GM12878 (cell line): Measurements from ENCODE around the gene VSTM1. TPM values are rescaled to one million over a fixed set of nuclear protein-coding genes. Genes with fewer than 3 reads are reported as not detected.

Source experiments
- ATAC-seq: fragments of 200-7000 bp; cut with Tn5 transposase; 3 replicates; pipeline ENCODE4 v1.9.1; 2020; ENCODE audit warnings: mild to moderate bottlenecking, moderate library complexity
- BruUV-seq: library from RNA; stranded (reverse); fragments of 400-500 nt; replicated peaks from 2 replicates; lab custom pipeline; 2021; lab: Mats Ljungman, UMichigan
- CTCF ChIA-PET: fragments of 300-600 bp; sonication (Branson Sonifier 250); formaldehyde crosslinking; extraction: SDS; loops from one replicate; lab custom pipeline; 2021; ENCODE audit warnings: inconsistent platforms; lab: Yijun Ruan, JAX
- POLR2A ChIA-PET: fragments of 350-600 bp; formaldehyde crosslinking; extraction: SDS; loops from one replicate; lab custom pipeline; 2021; ENCODE audit warnings: inconsistent platforms; lab: Charles Lee
- RAD21 ChIA-PET: fragments of 300-600 bp; sonication (Branson Sonifier 250); formaldehyde crosslinking; loops from one replicate; lab custom pipeline; 2023; ENCODE audit warnings: antibody characterized with exemption; ENCODE audit not compliant: unreplicated experiment; lab: Charles Lee
- SMC1A ChIA-PET: fragments of 300-600 bp; sonication (Branson Sonifier 250); formaldehyde crosslinking; loops from one replicate; lab custom pipeline; 2023; ENCODE audit not compliant: unreplicated experiment, uncharacterized antibody; lab: Charles Lee
- DNase-seq: peaks from one replicate; pipeline ENCODE4 v3.0.0-alpha.2; 2011; ENCODE audit warnings: low read depth, low spot score
- FAIRE-seq: peaks from 3 replicates; lab custom pipeline; 2011; peaks lifted over from hg19 to GRCh38; lab: Jason Lieb, UNC
- H2AFZ ChIP-seq: 2 replicates; pipeline ENCODE4 v1.6.0; 2011; ENCODE audit warnings: low read depth, low read length, control low read depth; ENCODE audit not compliant: control insufficient read depth
- H3K27ac ChIP-seq: 2 replicates; pipeline ENCODE4 v1.5.1; 2011; ENCODE audit warnings: control low read depth; ENCODE audit not compliant: control insufficient read depth, insufficient read depth
- H3K27me3 ChIP-seq, 2 experiments: replicated peaks in 1 of 2; 2 replicates each; pipeline versions ENCODE4 v1.6.0 to v1.6.1; 2011; ENCODE audit warnings: low read length in 1 of 2; ENCODE audit not compliant: control insufficient read depth in 2 of 2, insufficient read depth in 2 of 2
- H3K36me3 ChIP-seq, 2 experiments: 2 replicates each; pipeline ENCODE4 v1.5.1; 2011; ENCODE audit warnings: low read length in 1 of 2; ENCODE audit not compliant: control insufficient read depth in 2 of 2, insufficient read depth in 2 of 2
- H3K4me1 ChIP-seq: 2 replicates; pipeline ENCODE4 v1.6.1; 2011; ENCODE audit warnings: mild to moderate bottlenecking, low read length, moderate library complexity, mixed read lengths; ENCODE audit not compliant: control insufficient read depth, insufficient read depth
- H3K4me2 ChIP-seq: 2 replicates; pipeline ENCODE4 v1.6.0; 2011; ENCODE audit warnings: control low read depth; ENCODE audit not compliant: control insufficient read depth, insufficient read depth
- H3K4me3 ChIP-seq: fragments of 200-600 bp; sonication (generic); 2 replicates; pipeline ENCODE4 v1.5.1; 2016
- H3K79me2 ChIP-seq: 2 replicates; pipeline ENCODE4 v1.6.0; 2011; ENCODE audit warnings: low read length; ENCODE audit not compliant: control insufficient read depth, insufficient read depth
- H3K9ac ChIP-seq: 2 replicates; pipeline ENCODE4 v1.8.0; 2011; ENCODE audit warnings: low read length, control low read depth, mixed read lengths; ENCODE audit not compliant: control insufficient read depth, insufficient read depth
- H3K9me3 ChIP-seq: replicated peaks from 3 replicates; pipeline ENCODE4 v1.5.1; 2011; ENCODE audit warnings: mild to moderate bottlenecking, low read length; ENCODE audit not compliant: control insufficient read depth, insufficient read depth
- H4K20me1 ChIP-seq: 2 replicates; pipeline ENCODE4 v1.6.0; 2011; ENCODE audit not compliant: control insufficient read depth, insufficient read depth
- ATF7 ChIP-seq: fragments of 450-650 bp; IDR thresholded peaks from 2 replicates; pipeline ENCODE4 v1.6.1; 2016; ENCODE audit warnings: low read depth, mild to moderate bottlenecking
- BHLHE40 ChIP-seq, 2 experiments: fragments of 450-650 bp in 1 of 2; IDR thresholded peaks; 2 replicates each; pipeline ENCODE4 v1.6.1; 2011 to 2017; ENCODE audit warnings: low read depth in 2 of 2, borderline replicate concordance in 1 of 2, improper control_type of control experiment in 1 of 2, low read length in 1 of 2, mild to moderate bottlenecking in 1 of 2
- CTCF ChIP-seq, 3 experiments: IDR thresholded peaks in 2 of 3; conservative IDR thresholded peaks in 1 of 3; 2 replicates each; pipeline ENCODE4 v1.5.1; 2011; ENCODE audit warnings: low read depth in 3 of 3, low read length in 3 of 3, mild to moderate bottlenecking in 3 of 3, control low read depth in 2 of 3, moderate library complexity in 2 of 3, inconsistent platforms in 1 of 3, mixed read lengths in 1 of 3; ENCODE audit not compliant: control insufficient read depth in 2 of 3, insufficient read depth in 1 of 3; ENCODE audit errors: extremely low read depth in 1 of 3
- CUX1 ChIP-seq: IDR thresholded peaks from 2 replicates; pipeline ENCODE4 v1.6.1; 2012; ENCODE audit warnings: improper control_type of control experiment, low read depth, low read length; ENCODE audit not compliant: insufficient replicate concordance
- FOXM1 ChIP-seq: IDR thresholded peaks from 2 replicates; pipeline ENCODE4 v1.6.1; 2012; ENCODE audit warnings: low read depth, mild to moderate bottlenecking, inconsistent platforms, low read length, moderate library complexity
- GABPA ChIP-seq: IDR thresholded peaks from 2 replicates; pipeline ENCODE4 v1.6.1; 2014; ENCODE audit warnings: antibody characterized with exemption, low read depth, mild to moderate bottlenecking, inconsistent platforms
- MAX ChIP-seq: IDR thresholded peaks from 2 replicates; pipeline ENCODE4 v1.6.1; 2012; ENCODE audit warnings: low read depth, low read length, improper control_type of control experiment
- PBX3 ChIP-seq: IDR thresholded peaks from 2 replicates; pipeline ENCODE4 v1.6.1; 2011; ENCODE audit warnings: mild to moderate bottlenecking, low read depth, low read length, moderate library complexity; ENCODE audit not compliant: insufficient replicate concordance
- RUNX3 ChIP-seq: IDR thresholded peaks from 2 replicates; pipeline ENCODE4 v1.6.1; 2012; ENCODE audit warnings: low read length, inconsistent platforms
- TAF1 ChIP-seq: IDR thresholded peaks from 2 replicates; pipeline ENCODE4 v1.6.1; 2011; ENCODE audit warnings: mild to moderate bottlenecking, low read depth, low read length, borderline replicate concordance
- WGBS: methylation state at CpG from one replicate; pipeline ENCODE4 v1.1.6; 2016; ENCODE audit warnings: low lambda C conversion rate; ENCODE audit not compliant: insufficient replicate concordance, insufficient coverage; ENCODE audit errors: missing lambda C conversion rate; 5-methylcytosine and 5-hydroxymethylcytosine counted together
- in situ Hi-C: fragments of 300-500 bp; cut with MboI; formaldehyde crosslinking; loops from 9 replicates; pipeline ENCODE4 v1.14.3; 2018; ENCODE audit warnings: mixed read lengths
- intact Hi-C: fragments of 100-400 bp; cut with micrococcal nuclease; formaldehyde crosslinking; loops from one replicate; pipeline ENCODE4 v1.14.2; 2022; ENCODE audit not compliant: unreplicated experiment
- polyA plus RNA-seq, 11 experiments: library from polyadenylated mRNA; depleted of rRNA in 4 of 11; unstranded in 6 of 11; stranded (reverse) in 5 of 11; fragments of >200 nt; fragmentation: Nextera tagmentation in 4 of 11; fragmentation: Illumina TruSeq in 1 of 11; extraction: Ambion mirVana in 4 of 11; extraction: Trizol in 1 of 11; gene quantifications; 1 replicate in 1 of 11; 2 replicates in 10 of 11; pipeline versions ENCODE4 v1.2.1 to v1.2.3, GENCODE V29; 2011 to 2016; ENCODE audit warnings: inconsistent platforms in 2 of 11, missing spikeins in 2 of 11, low read depth in 1 of 11
- total RNA-seq, 4 experiments: library from RNA; depleted of rRNA in 3 of 4; stranded (reverse); fragments of >200 nt in 3 of 4; fragmentation: Illumina TruSeq in 1 of 4; extraction: Trizol in 1 of 4; gene quantifications; 2 replicates each; pipeline versions ENCODE4 v1.2.1 to v1.2.3, GENCODE V29; 2013 to 2021

The VSTM1 gene
- total and polyA plus RNA-seq, 10 of the 15 experiments (the other 5 are each of a cell fraction or from before 2014, with no cell fraction given): not detected

- DNase-seq: no peak
- intact Hi-C loops (no loop called here), in situ Hi-C loops (no loop called here)
- 18% methylated on average over 7 of the region's 7 CpGs for WGBS
- POLR2A ChIA-PET: no interaction called here
- no TSS peak for BruUV-seq
- H3K4me2 ChIP-seq: no peak overlapping the region
- RAD21 ChIA-PET: no interaction called here
- SMC1A ChIA-PET: no interaction called here
- CTCF ChIA-PET: no interaction called here
- no peaks in the 10 kb centered on the region for H4K20me1 ChIP-seq
- H3K4me1 ChIP-seq: no peaks in the 10 kb centered on the region
- H2AFZ ChIP-seq: no peak overlapping the region
- no peak for TF ChIP-seq ATF7
- no peak for TF ChIP-seq GABPA
- no peak for TF ChIP-seq CUX1
- TF ChIP-seq BHLHE40 (IDR thresholded peaks at IDR 0.05; ENCODE audit: borderline replicate concordance in 1 of 2, low read depth in 2 of 2, low read length in 1 of 2): no peak
- no peak for TF ChIP-seq RUNX3
- TF ChIP-seq FOXM1: no peak
- TF ChIP-seq PBX3: no peak
- TF ChIP-seq TAF1: no peak
- TF ChIP-seq CTCF (IDR thresholded peaks at IDR 0.05 in 2 of 3, conservative IDR thresholded peaks at IDR 0.05 in 1 of 3; ENCODE audit: control insufficient read depth in 2 of 3, extremely low read depth in 1 of 3, insufficient read depth in 1 of 3, low read depth in 3 of 3, low read length in 3 of 3): no peak
- TF ChIP-seq MAX: no peak
- no peak overlapping the region for H3K27ac ChIP-seq
- no peaks in the 10 kb centered on the region for H3K79me2 ChIP-seq
- no peak for FAIRE-seq
- H3K9me3 ChIP-seq: no peaks in the 10 kb centered on the region; the same call in 2 of the 3 replicates
- H3K9ac ChIP-seq: no peak overlapping the region
- H3K4me3 ChIP-seq: no peak overlapping the region
- H3K36me3 ChIP-seq: no peaks in the 10 kb centered on the region
- no peak for ATAC-seq
- H3K27me3 ChIP-seq: no peaks in the 10 kb centered on the region
Measured at GRCh38 chr19:53998223-53998622, 65.5 kb downstream of the VSTM1 start.
